ENCODE data around the gene RNASEH1.

The RNASEH1 gene

DNA sequence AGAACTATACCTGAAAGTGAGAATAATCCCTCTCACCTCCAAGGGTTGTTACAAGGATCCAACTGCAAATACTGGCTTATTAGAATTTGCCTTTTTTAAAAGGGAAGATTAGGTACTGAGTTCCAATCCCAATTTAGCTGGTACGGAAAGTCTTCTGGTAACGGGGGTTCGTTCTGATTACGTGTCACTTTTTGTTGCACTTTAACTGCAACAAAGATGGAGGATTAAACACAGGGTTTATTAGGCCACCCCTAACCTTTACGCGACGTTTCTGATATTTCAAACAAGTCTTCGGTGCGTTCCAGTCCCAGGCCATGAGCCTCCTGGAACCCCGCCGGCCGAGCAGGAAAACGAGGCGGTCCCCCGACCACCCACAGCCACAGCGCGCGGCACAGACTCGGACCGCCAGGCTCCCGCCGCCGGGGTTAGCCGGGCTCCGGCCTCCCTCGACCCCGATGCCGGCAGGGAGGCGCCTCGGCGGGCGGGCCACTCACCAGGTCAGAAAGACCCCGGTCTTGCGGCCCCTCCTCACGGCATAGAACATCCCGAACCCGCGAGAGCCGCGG, 411 bp downstream of the RNASEH1 start:
- TF ChIP-seq, protein P1, sequence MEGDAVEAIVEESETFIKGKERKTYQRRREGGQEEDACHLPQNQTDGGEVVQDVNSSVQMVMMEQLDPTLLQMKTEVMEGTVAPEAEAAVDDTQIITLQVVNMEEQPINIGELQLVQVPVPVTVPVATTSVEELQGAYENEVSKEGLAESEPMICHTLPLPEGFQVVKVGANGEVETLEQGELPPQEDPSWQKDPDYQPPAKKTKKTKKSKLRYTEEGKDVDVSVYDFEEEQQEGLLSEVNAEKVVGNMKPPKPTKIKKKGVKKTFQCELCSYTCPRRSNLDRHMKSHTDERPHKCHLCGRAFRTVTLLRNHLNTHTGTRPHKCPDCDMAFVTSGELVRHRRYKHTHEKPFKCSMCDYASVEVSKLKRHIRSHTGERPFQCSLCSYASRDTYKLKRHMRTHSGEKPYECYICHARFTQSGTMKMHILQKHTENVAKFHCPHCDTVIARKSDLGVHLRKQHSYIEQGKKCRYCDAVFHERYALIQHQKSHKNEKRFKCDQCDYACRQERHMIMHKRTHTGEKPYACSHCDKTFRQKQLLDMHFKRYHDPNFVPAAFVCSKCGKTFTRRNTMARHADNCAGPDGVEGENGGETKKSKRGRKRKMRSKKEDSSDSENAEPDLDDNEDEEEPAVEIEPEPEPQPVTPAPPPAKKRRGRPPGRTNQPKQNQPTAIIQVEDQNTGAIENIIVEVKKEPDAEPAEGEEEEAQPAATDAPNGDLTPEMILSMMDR (IDR thresholded peaks at IDR 0.05; ENCODE audit: control insufficient read depth, extremely low read depth, insufficient read depth) = no peak
- DNase-seq (ENCODE audit: low read depth) = no peak
- H3K4me3 ChIP-seq (ENCODE audit: low read depth, low read length) = peak overlapping the region; percentile 81

- no peak overlapping the region for H3K4me3 ChIP-seq (ENCODE audit: low read depth, low read length)
- no peak for DNase-seq (ENCODE audit: low read depth)
- TF ChIP-seq, protein P1 (IDR thresholded peaks at IDR 0.05; ENCODE audit: control insufficient read depth, extremely low read depth, insufficient read depth) = no peak
These were observed 4.2 kb downstream of the RNASEH1 start for GRCh38 chr2:3553946-3554345.

DNA sequence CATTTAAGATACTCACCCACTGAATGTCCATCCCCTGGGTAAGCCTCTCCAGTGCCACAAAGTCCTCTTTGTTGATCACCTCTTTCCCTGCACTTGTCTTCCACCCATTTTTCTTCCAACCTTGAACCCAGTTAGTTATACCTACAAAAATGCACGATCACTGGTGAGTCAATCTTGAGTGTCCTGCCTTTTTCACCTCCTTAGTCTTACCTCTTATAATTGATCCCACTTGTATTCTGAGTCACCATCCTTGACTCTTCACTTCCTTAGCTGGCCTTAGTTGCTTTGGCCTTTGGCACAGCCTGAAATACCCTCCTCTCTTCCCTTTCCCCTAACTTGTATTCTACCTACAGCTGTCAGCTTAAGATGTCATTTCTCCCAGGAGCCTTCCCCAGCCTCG, 10.2 kb downstream of the RNASEH1 start:
- H3K4me3 ChIP-seq (ENCODE audit: low read depth, low read length) = no peak overlapping the region
- no peak for DNase-seq (ENCODE audit: low read depth)
- TF ChIP-seq, protein P1 (IDR thresholded peaks at IDR 0.05; ENCODE audit: control insufficient read depth, extremely low read depth, insufficient read depth) = no peak

- DNase-seq (ENCODE audit: low read depth) = peak; percentile 54
- no peak overlapping the region for H3K4me3 ChIP-seq (ENCODE audit: low read depth, low read length)
- TF ChIP-seq, protein P1 (IDR thresholded peaks at IDR 0.05; ENCODE audit: control insufficient read depth, extremely low read depth, insufficient read depth) = no peak
These were observed 12.2 kb downstream of the RNASEH1 start for GRCh38 chr2:3545788-3546478.

DNA sequence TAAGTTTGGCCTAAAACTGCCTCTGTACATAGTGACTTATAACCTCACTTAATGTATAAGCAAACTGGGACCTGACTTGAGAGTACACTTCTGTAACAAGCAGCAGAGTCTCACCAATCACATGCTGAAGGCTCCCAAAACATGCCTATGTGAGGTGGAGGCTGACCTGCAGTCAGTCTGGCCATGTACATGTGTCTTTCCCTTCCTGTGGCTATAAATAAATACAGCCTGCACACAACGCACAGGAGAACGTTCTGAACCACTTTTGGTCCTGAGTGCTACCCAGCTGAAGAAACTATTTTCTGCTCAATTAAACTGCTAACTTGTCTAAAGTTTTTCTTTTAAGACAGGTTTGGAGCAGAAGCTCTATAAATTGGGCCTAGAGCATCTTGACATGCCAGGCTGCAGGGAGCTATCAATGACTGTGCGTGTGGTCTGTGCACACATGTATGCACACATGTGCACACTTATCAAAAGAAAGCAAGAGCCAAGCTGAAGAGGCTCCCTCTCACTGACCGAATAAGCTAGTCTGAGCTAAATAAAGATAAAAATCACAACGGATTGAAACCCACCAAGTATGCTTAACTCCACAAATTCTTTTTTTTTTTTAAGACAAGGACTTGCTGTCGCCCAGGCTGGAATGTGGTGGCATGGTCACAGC, 15.0 kb downstream of the RNASEH1 start:
- H3K4me3 ChIP-seq (ENCODE audit: low read depth, low read length) = no peak overlapping the region
- TF ChIP-seq, protein P1 (IDR thresholded peaks at IDR 0.05; ENCODE audit: control insufficient read depth, extremely low read depth, insufficient read depth) = no peak
- DNase-seq (ENCODE audit: low read depth) = no peak

DNA sequence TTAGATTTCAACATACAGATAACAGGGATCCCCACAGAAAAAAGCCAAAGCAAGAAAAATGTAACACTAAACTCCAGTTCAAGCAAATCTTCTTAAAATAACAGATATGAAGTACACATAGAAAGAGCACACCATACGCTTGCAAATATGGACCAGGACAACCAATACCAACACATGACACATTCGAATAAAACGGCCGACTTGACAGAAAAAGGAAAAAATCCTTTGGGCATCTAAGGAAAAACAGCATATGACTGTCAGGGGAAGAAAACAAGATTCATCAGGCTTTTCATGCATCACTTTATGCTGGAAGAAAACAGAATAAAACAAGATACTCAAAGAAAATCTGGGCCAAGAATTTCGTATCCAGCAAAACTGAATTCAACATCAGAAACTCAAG, 16.0 kb downstream of the RNASEH1 start:
- no peak overlapping the region for H3K4me3 ChIP-seq (ENCODE audit: low read depth, low read length)
- TF ChIP-seq, protein P1 (IDR thresholded peaks at IDR 0.05; ENCODE audit: control insufficient read depth, extremely low read depth, insufficient read depth) = no peak
- DNase-seq (ENCODE audit: low read depth) = no peak
